GM23338 (cell line): Measurements from ENCODE around the gene WBP2.

Experiments
- EZH2 ChIP-seq: fragments of 200-600 bp; sonication (generic); IDR thresholded peaks from one replicate; pipeline ENCODE4 v1.8.0; 2017; ENCODE audit warnings: antibody characterized with exemption, mild to moderate bottlenecking, low read depth; ENCODE audit not compliant: unreplicated experiment
- EZH2phosphoT487 ChIP-seq: fragments of 200-600 bp; sonication (generic); IDR thresholded peaks from one replicate; pipeline ENCODE4 v1.8.1; 2018; ENCODE audit warnings: antibody characterized with exemption; ENCODE audit not compliant: unreplicated experiment
- JUNB ChIP-seq: IDR thresholded peaks from one replicate; pipeline ENCODE4 v1.6.1; 2016; ENCODE audit warnings: antibody characterized with exemption; ENCODE audit not compliant: unreplicated experiment
- NANOG ChIP-seq: IDR thresholded peaks from 2 replicates; pipeline ENCODE4 v1.6.1; 2016; ENCODE audit warnings: antibody characterized with exemption, borderline replicate concordance
- POLR2AphosphoS5 ChIP-seq: IDR thresholded peaks from 2 replicates; pipeline ENCODE4 v1.6.1; 2016; ENCODE audit warnings: antibody characterized with exemption, low read depth
- TF ChIP-seq, protein P1 (sequence below), 2 experiments: fragments of 200-600 bp in 1 of 2; sonication (generic) in 1 of 2; conservative IDR thresholded peaks; 2 replicates each; pipeline versions ENCODE4 v1.5.1 to v1.6.1; 2016 to 2017; ENCODE audit warnings: antibody characterized with exemption in 2 of 2, low read depth in 2 of 2, mild to moderate bottlenecking in 2 of 2, moderate library complexity in 1 of 2

DNA sequence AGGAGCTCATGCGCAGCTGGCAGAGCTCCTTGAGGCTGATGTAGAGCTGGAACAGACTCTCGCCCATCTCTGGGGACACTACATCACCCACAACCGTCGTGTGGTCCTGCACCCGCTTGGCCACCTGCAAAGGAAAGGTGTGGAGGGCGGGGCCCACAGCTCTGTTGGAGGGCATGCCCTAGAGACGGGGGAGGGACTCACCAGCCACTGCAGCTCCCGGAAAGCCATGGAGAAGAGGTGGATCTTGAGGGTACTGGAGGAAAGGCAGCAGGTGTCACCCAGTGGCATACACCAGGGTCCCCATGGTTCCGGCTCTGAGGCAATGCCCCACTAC, 19.5 kb downstream of the WBP2 start:
- TF ChIP-seq POLR2AphosphoS5 (no peak), EZH2 (no peak), JUNB (no peak), EZH2phosphoT487 (no peak), NANOG (no peak)
- TF ChIP-seq, protein P1, sequence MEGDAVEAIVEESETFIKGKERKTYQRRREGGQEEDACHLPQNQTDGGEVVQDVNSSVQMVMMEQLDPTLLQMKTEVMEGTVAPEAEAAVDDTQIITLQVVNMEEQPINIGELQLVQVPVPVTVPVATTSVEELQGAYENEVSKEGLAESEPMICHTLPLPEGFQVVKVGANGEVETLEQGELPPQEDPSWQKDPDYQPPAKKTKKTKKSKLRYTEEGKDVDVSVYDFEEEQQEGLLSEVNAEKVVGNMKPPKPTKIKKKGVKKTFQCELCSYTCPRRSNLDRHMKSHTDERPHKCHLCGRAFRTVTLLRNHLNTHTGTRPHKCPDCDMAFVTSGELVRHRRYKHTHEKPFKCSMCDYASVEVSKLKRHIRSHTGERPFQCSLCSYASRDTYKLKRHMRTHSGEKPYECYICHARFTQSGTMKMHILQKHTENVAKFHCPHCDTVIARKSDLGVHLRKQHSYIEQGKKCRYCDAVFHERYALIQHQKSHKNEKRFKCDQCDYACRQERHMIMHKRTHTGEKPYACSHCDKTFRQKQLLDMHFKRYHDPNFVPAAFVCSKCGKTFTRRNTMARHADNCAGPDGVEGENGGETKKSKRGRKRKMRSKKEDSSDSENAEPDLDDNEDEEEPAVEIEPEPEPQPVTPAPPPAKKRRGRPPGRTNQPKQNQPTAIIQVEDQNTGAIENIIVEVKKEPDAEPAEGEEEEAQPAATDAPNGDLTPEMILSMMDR (conservative IDR thresholded peaks at IDR 0.05; ENCODE audit: low read depth in 2 of 2) = no peak
